OCI-LY1 (cell line): ENCODE results near the gene MYLIP.

Experiments used
- H2AFZ ChIP-seq: fragments of 200-600 bp; sonication (generic), shearing (Covaris generic); 2 replicates; pipeline ENCODE4 v1.6.0; 2014; ENCODE audit warnings: antibody characterized with exemption, mild to moderate bottlenecking, low read length
- H3F3A ChIP-seq: fragments of 200-600 bp; sonication (generic), shearing (Covaris generic); 2 replicates; pipeline ENCODE4 v1.6.0; 2014; ENCODE audit warnings: mild to moderate bottlenecking, antibody characterized with exemption, low read length, moderate library complexity; ENCODE audit not compliant: insufficient read depth
- H3K27ac ChIP-seq: fragments of 200-600 bp; sonication (generic); 2 replicates; pipeline ENCODE4 v1.5.1; 2014; ENCODE audit warnings: low read length, mixed run types, mild to moderate bottlenecking, low read depth; ENCODE audit not compliant: poor library complexity, severe bottlenecking
- H3K27me3 ChIP-seq: fragments of 200-600 bp; sonication (generic); 2 replicates; pipeline ENCODE4 v1.6.0; 2014; ENCODE audit warnings: antibody characterized with exemption, mild to moderate bottlenecking, low read length, moderate library complexity; ENCODE audit not compliant: insufficient read depth
- H3K36me3 ChIP-seq: fragments of 200-600 bp; sonication (generic); 2 replicates; pipeline ENCODE4 v1.6.1; 2014; ENCODE audit warnings: mild to moderate bottlenecking, antibody characterized with exemption, low read length, moderate library complexity, mixed read lengths; ENCODE audit not compliant: insufficient read depth
- H3K4me1 ChIP-seq: fragments of 200-600 bp; sonication (generic); 2 replicates; pipeline ENCODE4 v1.5.1; 2014; ENCODE audit warnings: mild to moderate bottlenecking, low read length, moderate library complexity; ENCODE audit not compliant: insufficient read depth, severe bottlenecking
- H3K4me2 ChIP-seq: fragments of 200-600 bp; sonication (generic), shearing (Covaris generic); 2 replicates; pipeline ENCODE4 v1.6.1; 2014; ENCODE audit warnings: low read length
- H3K4me3 ChIP-seq: fragments of 200-600 bp; sonication (generic); 2 replicates; pipeline ENCODE4 v1.5.1; 2014; ENCODE audit warnings: low read length, low read depth, mild to moderate bottlenecking, mixed read lengths; ENCODE audit not compliant: poor library complexity, severe bottlenecking
- H3K79me2 ChIP-seq: fragments of 200-600 bp; shearing (Covaris generic); 2 replicates; pipeline ENCODE4 v1.6.1; 2016; ENCODE audit warnings: mixed run types, low read length, mixed read lengths; ENCODE audit not compliant: insufficient read depth
- H3K9ac ChIP-seq: fragments of 200-600 bp; sonication (generic), shearing (Covaris generic); 2 replicates; pipeline ENCODE4 v1.6.1; 2014; ENCODE audit warnings: mild to moderate bottlenecking, low read length, mixed read lengths
- H3K9me2 ChIP-seq: fragments of 200-600 bp; sonication (generic), shearing (Covaris generic); 2 replicates; pipeline ENCODE4 v1.6.1; 2014; ENCODE audit warnings: low read depth, mild to moderate bottlenecking, low read length, mixed read lengths
- H3K9me3 ChIP-seq: fragments of 200-600 bp; shearing (Covaris generic); 2 replicates; pipeline ENCODE4 v1.6.1; 2014; ENCODE audit warnings: low read length, mixed read lengths
- H4K20me1 ChIP-seq: fragments of 200-600 bp; sonication (generic), shearing (Covaris generic); 2 replicates; pipeline ENCODE4 v1.6.0; 2016; ENCODE audit warnings: mild to moderate bottlenecking, low read length; ENCODE audit not compliant: insufficient read depth
- EZH2 ChIP-seq: fragments of 200-600 bp; sonication (generic), shearing (Covaris generic); IDR thresholded peaks from 2 replicates; pipeline ENCODE4 v1.8.0; 2017; ENCODE audit warnings: borderline replicate concordance, mixed run types, mild to moderate bottlenecking, antibody characterized with exemption, low read length, moderate library complexity, mixed read lengths
- TF ChIP-seq, protein P1 (sequence below): fragments of 200-600 bp; sonication (generic), shearing (Covaris generic); IDR thresholded peaks from 2 replicates; pipeline ENCODE4 v1.5.1; 2017; ENCODE audit warnings: mild to moderate bottlenecking, antibody characterized with exemption, low read length, moderate library complexity, mixed read lengths

Gene MYLIP

DNA sequence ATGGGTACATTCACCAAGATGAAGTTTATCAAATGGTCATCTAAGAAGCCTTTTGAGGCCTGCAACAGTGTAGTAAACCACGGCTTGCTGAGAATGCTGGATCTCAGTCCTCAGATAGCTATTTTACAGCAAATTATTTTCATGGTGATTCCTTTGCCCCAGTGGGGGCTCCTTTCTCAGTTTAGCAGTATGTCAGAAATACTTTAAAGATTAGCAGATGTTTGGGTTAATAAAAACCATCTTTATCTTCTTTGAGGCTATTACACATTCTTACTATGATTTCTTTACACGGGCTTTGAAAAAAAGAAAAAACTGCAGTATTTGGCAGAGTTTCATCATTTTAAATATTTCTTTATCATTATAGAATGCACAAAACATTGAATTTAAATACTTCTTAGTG is 10.7 kb downstream of the MYLIP start:
- no peaks in the 10 kb centered on the region for H3K9me2 ChIP-seq
- peaks cover 92% of the 10 kb centered on the region for H3K36me3 ChIP-seq
- no peaks in the 10 kb centered on the region for H3K9me3 ChIP-seq
- 0 out of 2 replicates have a peak, but pooled peaks cover 5% of the 10 kb centered on the region for H4K20me1 ChIP-seq
- TF ChIP-seq, protein P1, sequence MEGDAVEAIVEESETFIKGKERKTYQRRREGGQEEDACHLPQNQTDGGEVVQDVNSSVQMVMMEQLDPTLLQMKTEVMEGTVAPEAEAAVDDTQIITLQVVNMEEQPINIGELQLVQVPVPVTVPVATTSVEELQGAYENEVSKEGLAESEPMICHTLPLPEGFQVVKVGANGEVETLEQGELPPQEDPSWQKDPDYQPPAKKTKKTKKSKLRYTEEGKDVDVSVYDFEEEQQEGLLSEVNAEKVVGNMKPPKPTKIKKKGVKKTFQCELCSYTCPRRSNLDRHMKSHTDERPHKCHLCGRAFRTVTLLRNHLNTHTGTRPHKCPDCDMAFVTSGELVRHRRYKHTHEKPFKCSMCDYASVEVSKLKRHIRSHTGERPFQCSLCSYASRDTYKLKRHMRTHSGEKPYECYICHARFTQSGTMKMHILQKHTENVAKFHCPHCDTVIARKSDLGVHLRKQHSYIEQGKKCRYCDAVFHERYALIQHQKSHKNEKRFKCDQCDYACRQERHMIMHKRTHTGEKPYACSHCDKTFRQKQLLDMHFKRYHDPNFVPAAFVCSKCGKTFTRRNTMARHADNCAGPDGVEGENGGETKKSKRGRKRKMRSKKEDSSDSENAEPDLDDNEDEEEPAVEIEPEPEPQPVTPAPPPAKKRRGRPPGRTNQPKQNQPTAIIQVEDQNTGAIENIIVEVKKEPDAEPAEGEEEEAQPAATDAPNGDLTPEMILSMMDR: no peak
- no peak for TF ChIP-seq EZH2
- peaks cover 61% of the 10 kb centered on the region for H3K79me2 ChIP-seq
- no peak overlapping the region for H3K27ac ChIP-seq
- H3F3A ChIP-seq: no peaks in the 10 kb centered on the region
- no peaks in the 10 kb centered on the region for H3K27me3 ChIP-seq
- H3K4me3 ChIP-seq: no peak overlapping the region
- no peak overlapping the region for H3K9ac ChIP-seq
- peaks cover 24% of the 10 kb centered on the region for H3K4me1 ChIP-seq
- H2AFZ ChIP-seq: no peak overlapping the region
- H3K4me2 ChIP-seq: no peak overlapping the region

DNA sequence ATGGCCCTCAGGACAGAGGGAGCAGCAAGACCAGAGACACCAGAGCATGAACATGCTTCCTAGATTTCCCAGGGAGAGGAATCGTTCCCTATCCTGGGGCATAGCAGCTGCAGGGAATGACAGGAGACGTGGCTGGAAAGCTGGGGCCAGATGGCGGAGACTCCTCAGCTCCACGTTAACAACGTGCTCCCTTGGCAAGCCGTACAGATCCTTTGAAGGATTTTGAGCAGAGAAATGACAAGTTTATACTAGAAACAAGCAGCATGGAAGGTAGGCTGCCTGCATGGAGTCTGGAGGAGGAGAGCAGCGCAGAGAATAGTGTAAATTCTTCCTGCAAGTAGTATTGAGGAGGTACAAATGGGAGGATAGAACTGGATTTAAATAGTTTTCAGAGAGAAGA is 11.7 kb downstream of the MYLIP start:
- Histone ChIP-seq H3K4me3 (no peak overlapping the region), H3F3A (no peaks in the 10 kb centered on the region), H3K79me2 (peaks cover 52% of the 10 kb centered on the region), H3K9me3 (no peaks in the 10 kb centered on the region), H3K27me3 (no peaks in the 10 kb centered on the region), H3K9ac (no peak overlapping the region), H2AFZ (no peak overlapping the region), H3K9me2 (no peaks in the 10 kb centered on the region), H3K4me2 (no peak overlapping the region), H3K4me1 (peaks cover 15% of the 10 kb centered on the region), H3K27ac (no peak overlapping the region), H4K20me1 (0 out of 2 replicates have a peak, but pooled peaks cover 5% of the 10 kb centered on the region), H3K36me3 (peaks cover 95% of the 10 kb centered on the region)
- no peak for TF ChIP-seq EZH2
- TF ChIP-seq, protein P1: no peak

GRCh38 chr6:16141514-16141913 is 12.6 kb downstream of the MYLIP start:
- H3K9ac ChIP-seq: no peak overlapping the region
- no peaks in the 10 kb centered on the region for H3K9me2 ChIP-seq
- H3K4me3 ChIP-seq: no peak overlapping the region
- H3K27ac ChIP-seq: no peak overlapping the region
- no peak overlapping the region for H3K4me2 ChIP-seq
- H3K27me3 ChIP-seq: no peaks in the 10 kb centered on the region
- H3K36me3 ChIP-seq: peaks cover 97% of the 10 kb centered on the region
- no peaks in the 10 kb centered on the region for H3F3A ChIP-seq
- no peak for TF ChIP-seq EZH2
- TF ChIP-seq, protein P1: no peak
- peaks cover 43% of the 10 kb centered on the region for H3K79me2 ChIP-seq
- no peaks in the 10 kb centered on the region for H3K9me3 ChIP-seq
- H2AFZ ChIP-seq: no peak overlapping the region
- peaks cover 8% of the 10 kb centered on the region for H3K4me1 ChIP-seq
- H4K20me1 ChIP-seq: 0 out of 2 replicates have a peak, but pooled peaks cover 3% of the 10 kb centered on the region
